MCF 10A (cell line): ENCODE results near the gene VCAN. TPM values are rescaled to one million over a fixed set of nuclear protein-coding genes. Genes with fewer than 3 reads are reported as not detected.

Source experiments
- BruUV-seq: library from RNA; stranded (reverse); fragments of 400-500 nt; replicated peaks from 2 replicates; lab custom pipeline; 2021; lab: Mats Ljungman, UMichigan
- CTCF ChIA-PET: fragments of 300-600 bp; sonication (Branson Sonifier 250); formaldehyde crosslinking; extraction: SDS; loops from one replicate; lab custom pipeline; 2021; ENCODE audit warnings: antibody characterized with exemption, inconsistent platforms; lab: Yijun Ruan, JAX
- POLR2A ChIA-PET: fragments of 300-600, 350-650 bp; sonication (Branson Sonifier 250); formaldehyde crosslinking; extraction: SDS; loops from one replicate; lab custom pipeline; 2020; ENCODE audit warnings: antibody characterized with exemption, inconsistent platforms; lab: Yijun Ruan, JAX
- DNase-seq: peaks from one replicate; pipeline ENCODE4 v3.0.0-alpha.2; 2018; ENCODE audit not compliant: unreplicated experiment
- H3K27ac Mint-ChIP-seq: one replicate; pipeline ENCODE4 v1.8.0; 2022; ENCODE audit warnings: mild to moderate bottlenecking, low read depth, mixed read lengths; ENCODE audit not compliant: unreplicated experiment
- H3K27me3 Mint-ChIP-seq: one replicate; pipeline ENCODE4 v1.8.0; 2022; ENCODE audit warnings: mixed read lengths; ENCODE audit not compliant: insufficient read depth, unreplicated experiment
- H3K36me3 Mint-ChIP-seq: one replicate; pipeline ENCODE4 v1.8.0; 2022; ENCODE audit warnings: mild to moderate bottlenecking, moderate library complexity, mixed read lengths; ENCODE audit not compliant: insufficient read depth, unreplicated experiment
- H3K4me1 Mint-ChIP-seq: one replicate; pipeline ENCODE4 v1.8.0; 2022; ENCODE audit warnings: mixed read lengths; ENCODE audit not compliant: insufficient read depth, unreplicated experiment
- H3K4me3 Mint-ChIP-seq: one replicate; pipeline ENCODE4 v1.8.0; 2022; ENCODE audit warnings: mild to moderate bottlenecking, moderate library complexity, mixed read lengths; ENCODE audit not compliant: unreplicated experiment
- H3K9me3 Mint-ChIP-seq: one replicate; pipeline ENCODE4 v1.8.0; 2022; ENCODE audit warnings: mixed read lengths; ENCODE audit not compliant: unreplicated experiment
- intact Hi-C: fragments of 100-400 bp; cut with micrococcal nuclease; formaldehyde crosslinking; loops from 2 replicates; pipeline ENCODE4 v1.14.1; 2022
- total RNA-seq: library from RNA; stranded (reverse); gene quantifications from 2 replicates; pipeline ENCODE4 v1.2.3, GENCODE V29; 2022
- TF ChIP-seq, protein P1 (sequence below): fragments of 200-600 bp; IDR thresholded peaks from one replicate; pipeline ENCODE4 v1.8.0; 2022; ENCODE audit warnings: antibody characterized with exemption, mild to moderate bottlenecking; ENCODE audit not compliant: unreplicated experiment

VCAN gene
- total RNA-seq, 1 experiment from 2014 or later, result 50.6 TPM

DNA sequence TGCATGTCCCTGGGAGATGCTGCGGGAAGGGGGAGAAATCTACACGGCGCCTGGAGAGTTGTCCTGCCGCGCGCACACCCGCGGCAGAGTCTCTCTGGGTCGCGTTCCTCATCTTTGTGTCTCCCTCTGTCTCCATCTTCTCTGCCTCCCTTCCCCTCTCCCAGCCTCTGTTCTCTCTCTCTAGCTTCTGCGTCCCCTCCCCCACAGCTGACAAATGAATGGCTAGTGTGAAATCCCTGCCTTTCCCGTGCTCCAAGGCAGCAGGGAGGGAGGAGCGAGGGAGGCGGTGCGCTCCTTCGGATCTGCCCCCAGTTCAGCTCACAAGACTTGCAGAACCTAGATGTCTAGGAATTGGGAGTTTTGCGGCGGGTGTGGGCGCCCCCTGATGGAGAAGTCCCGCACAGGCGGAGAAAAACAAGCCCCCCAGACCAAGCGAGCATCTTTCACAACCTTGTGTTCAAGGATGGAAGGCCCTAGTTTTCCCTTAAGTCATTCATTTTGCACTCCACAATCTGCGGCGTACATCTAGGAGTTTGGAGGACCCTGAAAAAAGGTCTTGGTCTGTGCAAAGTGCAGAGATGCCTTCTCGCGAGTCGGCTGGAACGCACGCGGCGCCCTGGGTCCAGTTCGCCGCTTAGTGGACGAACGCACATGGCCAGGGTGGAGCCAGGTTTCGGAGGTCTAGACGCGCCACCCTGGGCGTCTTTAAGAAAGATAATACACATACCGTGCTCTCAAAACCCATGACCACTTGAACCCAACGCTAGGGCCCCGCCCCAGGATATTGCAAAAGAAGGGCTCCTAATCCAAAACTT is 2.0 kb downstream of the VCAN start:
- Mint-ChIP-seq H3K36me3 (no peaks in the 10 kb centered on the region), H3K9me3 (no peaks in the 10 kb centered on the region), H3K4me3 (peak overlapping the region; percentile 80), H3K27ac (peak overlapping the region; percentile 87), H3K4me1 (peaks cover 19% of the 10 kb centered on the region), H3K27me3 (peaks cover 23% of the 10 kb centered on the region)
- DNase-seq, result peak; percentile 98
- BruUV-seq, result no TSS peak
- intact Hi-C loops, result loop anchor here (1.0 to 5.0 kb wide), 12 partner anchors 43 to 1121 kb away; partner anchors contain the start of genes TMEM167A and XRCC4
- ChIA-PET CTCF (interaction anchor here (0.6 to 2.0 kb wide), 16 partner anchors 30 to 1765 kb away, joined by 3 to 8 read pairs (median 3); no protein-coding TSS in a partner anchor), POLR2A (interaction anchor here (0.7 to 1.6 kb wide), 11 partner anchors 18 to 832 kb away, joined by 3 to 12 read pairs (median 3); partner anchors contain the start of genes TMEM167A and XRCC4)
- TF ChIP-seq, protein P1, sequence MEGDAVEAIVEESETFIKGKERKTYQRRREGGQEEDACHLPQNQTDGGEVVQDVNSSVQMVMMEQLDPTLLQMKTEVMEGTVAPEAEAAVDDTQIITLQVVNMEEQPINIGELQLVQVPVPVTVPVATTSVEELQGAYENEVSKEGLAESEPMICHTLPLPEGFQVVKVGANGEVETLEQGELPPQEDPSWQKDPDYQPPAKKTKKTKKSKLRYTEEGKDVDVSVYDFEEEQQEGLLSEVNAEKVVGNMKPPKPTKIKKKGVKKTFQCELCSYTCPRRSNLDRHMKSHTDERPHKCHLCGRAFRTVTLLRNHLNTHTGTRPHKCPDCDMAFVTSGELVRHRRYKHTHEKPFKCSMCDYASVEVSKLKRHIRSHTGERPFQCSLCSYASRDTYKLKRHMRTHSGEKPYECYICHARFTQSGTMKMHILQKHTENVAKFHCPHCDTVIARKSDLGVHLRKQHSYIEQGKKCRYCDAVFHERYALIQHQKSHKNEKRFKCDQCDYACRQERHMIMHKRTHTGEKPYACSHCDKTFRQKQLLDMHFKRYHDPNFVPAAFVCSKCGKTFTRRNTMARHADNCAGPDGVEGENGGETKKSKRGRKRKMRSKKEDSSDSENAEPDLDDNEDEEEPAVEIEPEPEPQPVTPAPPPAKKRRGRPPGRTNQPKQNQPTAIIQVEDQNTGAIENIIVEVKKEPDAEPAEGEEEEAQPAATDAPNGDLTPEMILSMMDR, result peak; percentile 90

DNA sequence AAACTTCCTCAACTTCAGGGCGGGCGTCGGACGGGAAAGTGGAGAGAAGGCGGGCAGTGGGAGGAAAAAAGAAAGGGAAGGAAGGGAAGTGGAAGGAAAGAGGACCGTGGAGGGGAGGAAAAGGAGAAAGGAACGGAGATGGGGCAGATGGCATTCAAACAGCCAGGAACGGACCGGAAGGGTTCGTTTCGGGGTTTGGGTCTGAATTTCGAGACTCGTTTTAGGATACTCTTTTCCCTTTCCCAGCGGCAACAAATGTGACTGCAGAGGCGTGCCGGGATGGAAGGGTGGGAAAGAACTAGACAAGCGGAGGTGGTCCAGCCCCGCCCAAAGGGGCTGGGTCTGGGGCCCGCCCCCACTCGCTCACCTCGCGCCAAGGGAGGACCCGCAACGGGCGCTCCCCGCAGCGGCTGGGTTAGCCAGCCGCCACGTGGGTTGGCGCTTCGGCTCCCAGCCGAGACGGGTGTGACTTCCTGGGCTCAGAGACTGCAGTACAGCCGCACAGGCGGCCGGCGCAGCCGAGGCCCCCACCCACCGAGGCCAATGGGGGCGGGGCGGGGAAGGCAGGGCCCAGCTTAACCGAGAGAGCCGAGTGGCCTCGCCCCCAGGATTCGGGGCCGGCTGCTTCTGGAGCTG is 2.7 kb downstream of the VCAN start:
- peak overlapping the region; percentile 80 for H3K4me3 Mint-ChIP-seq
- DNase-seq, result peak; percentile 96
- intact Hi-C loops, result loop anchor here (1.0 to 5.0 kb wide), 6 partner anchors 90 to 1067 kb away; no protein-coding TSS in a partner anchor
- ChIA-PET CTCF (interaction anchor here (0.9 to 1.9 kb wide), 7 partner anchors 12 to 833 kb away, joined by 3 to 11 read pairs (median 5); no protein-coding TSS in a partner anchor), POLR2A (interaction anchor here (0.7 to 2.0 kb wide), 10 partner anchors 13 to 1196 kb away, joined by 3 to 12 read pairs (median 4); partner anchors contain the start of genes RPS23, TMEM167A and XRCC4)
- TSS peak; percentile 96 for BruUV-seq
- H3K27ac Mint-ChIP-seq, result peak overlapping the region; percentile 87
- no peaks in the 10 kb centered on the region for H3K9me3 Mint-ChIP-seq
- peaks cover 16% of the 10 kb centered on the region for H3K27me3 Mint-ChIP-seq
- TF ChIP-seq, protein P1, result no peak
- H3K4me1 Mint-ChIP-seq, result peaks cover 19% of the 10 kb centered on the region
- no peaks in the 10 kb centered on the region for H3K36me3 Mint-ChIP-seq

DNA sequence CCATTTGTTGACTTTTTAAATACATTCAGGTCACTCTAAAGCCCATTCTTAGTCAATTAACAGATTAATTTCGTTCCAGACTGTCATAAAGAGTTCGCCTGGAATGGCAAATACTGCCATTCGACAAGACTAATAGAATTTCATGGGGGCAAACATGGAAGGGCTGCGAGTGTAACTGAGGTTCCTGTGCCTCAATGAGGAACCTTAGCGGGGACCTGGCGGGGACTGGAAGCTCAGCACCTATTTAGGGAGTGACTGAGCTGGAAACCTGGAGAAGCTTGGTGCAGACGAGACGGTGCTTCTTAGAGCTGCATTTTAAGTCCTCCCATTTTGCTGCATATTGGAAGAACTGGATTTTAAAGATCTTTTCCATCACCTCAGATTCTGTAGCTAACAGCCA is 3.4 kb downstream of the VCAN start:
- CTCF ChIA-PET, result interaction anchor here (0.6 to 1.9 kb wide), 8 partner anchors 11 to 833 kb away, joined by 3 to 11 read pairs (median 3); no protein-coding TSS in a partner anchor
- peak overlapping the region; percentile 80 for H3K4me3 Mint-ChIP-seq

More for the DNA sequence above, 3.4 kb downstream of the VCAN start:
- H3K36me3 Mint-ChIP-seq, result no peaks in the 10 kb centered on the region
- peaks cover 11% of the 10 kb centered on the region for H3K27me3 Mint-ChIP-seq
- H3K9me3 Mint-ChIP-seq, result no peaks in the 10 kb centered on the region
- POLR2A ChIA-PET, result interaction anchor here (0.7 to 2.0 kb wide), 10 partner anchors 13 to 1196 kb away, joined by 3 to 6 read pairs (median 4); partner anchors contain the start of genes RPS23, TMEM167A and XRCC4
- DNase-seq, result peak; percentile 38
- intact Hi-C loops, result loop anchor here (1.0 to 5.0 kb wide), 6 partner anchors 89 to 1068 kb away; no protein-coding TSS in a partner anchor
- TF ChIP-seq, protein P1, result no peak
- TSS peak; percentile 41 for BruUV-seq
- peaks cover 19% of the 10 kb centered on the region for H3K4me1 Mint-ChIP-seq
- H3K27ac Mint-ChIP-seq, result peak overlapping the region; percentile 87
